ENCODE measurements around the gene PNLIP.

PNLIP gene

DNA sequence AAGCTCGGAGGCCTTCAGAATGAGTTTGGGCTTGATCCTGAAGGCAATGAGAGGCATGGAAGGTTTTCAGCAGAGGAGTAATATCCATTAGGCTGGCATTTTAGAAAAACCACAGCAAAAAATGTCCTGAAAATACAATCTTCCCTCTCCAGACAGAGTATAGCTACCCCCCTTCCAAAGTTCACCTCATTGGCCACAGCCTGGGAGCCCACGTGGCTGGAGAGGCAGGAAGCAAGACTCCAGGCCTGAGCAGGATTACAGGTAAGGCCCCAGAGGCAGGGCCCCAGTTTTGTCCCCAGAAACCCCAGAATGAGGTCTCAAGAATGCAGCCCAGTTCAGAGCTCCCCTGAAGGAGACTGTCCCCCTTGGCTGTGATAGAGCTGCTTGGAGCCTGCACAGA is 50.3 kb downstream of the PNLIP start:
- Mint-ChIP-seq H3K27ac (no peak overlapping the region), H3K4me1 (ENCODE audit: low read depth) (no peaks in the 10 kb centered on the region), H3K36me3 (ENCODE audit: low read depth) (no peaks in the 10 kb centered on the region), H3K27me3 (ENCODE audit: low read depth) (no peaks in the 10 kb centered on the region), H3K9me3 (no peaks in the 10 kb centered on the region), H3K4me3 (no peak overlapping the region)

DNA sequence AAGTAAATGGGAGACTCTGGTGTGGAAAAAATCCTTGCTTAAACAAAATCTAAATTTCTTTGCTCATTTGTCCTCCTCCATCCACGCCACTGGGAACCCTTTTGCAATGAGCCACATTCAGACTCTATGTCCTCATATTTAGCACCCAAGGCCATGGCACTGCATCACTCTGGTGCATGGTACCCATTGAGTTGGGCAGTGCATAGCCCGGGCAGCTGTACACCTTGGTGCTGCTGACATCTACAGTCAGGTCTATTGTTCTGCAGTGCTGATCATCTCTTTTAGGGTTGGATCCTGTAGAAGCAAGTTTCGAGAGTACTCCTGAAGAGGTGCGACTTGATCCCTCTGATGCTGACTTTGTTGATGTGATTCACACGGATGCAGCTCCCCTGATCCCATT is 51.8 kb downstream of the PNLIP start:
- Mint-ChIP-seq H3K27ac (no peak overlapping the region), H3K4me1 (ENCODE audit: low read depth) (no peaks in the 10 kb centered on the region), H3K4me3 (no peak overlapping the region), H3K9me3 (no peaks in the 10 kb centered on the region), H3K36me3 (ENCODE audit: low read depth) (no peaks in the 10 kb centered on the region), H3K27me3 (ENCODE audit: low read depth) (no peaks in the 10 kb centered on the region)

DNA sequence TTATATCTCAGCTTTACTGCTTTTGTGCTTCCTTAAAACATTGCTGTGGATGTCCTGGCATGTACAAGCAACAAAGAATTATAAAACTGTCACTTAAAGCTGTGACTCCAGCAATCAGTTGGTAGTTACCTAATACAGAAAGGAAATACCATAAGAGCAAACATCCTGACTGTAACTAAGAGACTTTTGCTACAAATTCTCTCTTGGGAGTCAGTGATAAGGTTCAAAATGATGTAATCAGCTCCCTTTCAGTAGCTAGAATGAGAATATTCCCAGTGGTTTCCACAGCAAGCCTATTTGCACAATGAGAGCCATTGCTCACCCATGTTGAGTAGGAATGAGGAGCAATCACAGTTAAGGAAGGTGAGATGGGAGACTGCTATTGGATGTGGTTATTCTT is 52.6 kb downstream of the PNLIP start:
- H3K27me3 Mint-ChIP-seq (ENCODE audit: low read depth): no peaks in the 10 kb centered on the region
- H3K4me3 Mint-ChIP-seq: no peak overlapping the region
- no peak overlapping the region for H3K27ac Mint-ChIP-seq
- no peaks in the 10 kb centered on the region for H3K36me3 Mint-ChIP-seq (ENCODE audit: low read depth)
- no peaks in the 10 kb centered on the region for H3K9me3 Mint-ChIP-seq
- no peaks in the 10 kb centered on the region for H3K4me1 Mint-ChIP-seq (ENCODE audit: low read depth)

DNA sequence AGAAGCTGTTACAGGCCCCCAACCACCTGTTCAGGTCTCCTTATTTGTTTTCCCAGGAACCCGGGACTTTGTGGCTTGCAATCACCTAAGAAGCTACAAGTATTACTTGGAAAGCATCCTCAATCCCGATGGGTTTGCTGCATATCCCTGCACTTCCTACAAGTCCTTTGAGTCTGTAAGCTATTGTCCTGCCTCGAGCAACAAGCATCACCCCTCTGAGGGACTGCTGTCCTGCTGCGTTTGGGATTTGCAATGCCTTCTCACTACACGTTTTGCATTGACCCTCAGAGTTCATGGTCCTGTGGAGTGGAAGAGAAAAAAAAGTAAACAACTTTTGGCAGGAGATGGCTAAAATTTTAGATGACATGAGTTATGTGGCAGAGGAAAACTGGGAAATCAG is 54.3 kb downstream of the PNLIP start:
- Mint-ChIP-seq H3K4me1 (ENCODE audit: low read depth) (no peaks in the 10 kb centered on the region), H3K27ac (no peak overlapping the region), H3K36me3 (ENCODE audit: low read depth) (no peaks in the 10 kb centered on the region), H3K27me3 (ENCODE audit: low read depth) (no peaks in the 10 kb centered on the region), H3K4me3 (no peak overlapping the region), H3K9me3 (no peaks in the 10 kb centered on the region)

DNA sequence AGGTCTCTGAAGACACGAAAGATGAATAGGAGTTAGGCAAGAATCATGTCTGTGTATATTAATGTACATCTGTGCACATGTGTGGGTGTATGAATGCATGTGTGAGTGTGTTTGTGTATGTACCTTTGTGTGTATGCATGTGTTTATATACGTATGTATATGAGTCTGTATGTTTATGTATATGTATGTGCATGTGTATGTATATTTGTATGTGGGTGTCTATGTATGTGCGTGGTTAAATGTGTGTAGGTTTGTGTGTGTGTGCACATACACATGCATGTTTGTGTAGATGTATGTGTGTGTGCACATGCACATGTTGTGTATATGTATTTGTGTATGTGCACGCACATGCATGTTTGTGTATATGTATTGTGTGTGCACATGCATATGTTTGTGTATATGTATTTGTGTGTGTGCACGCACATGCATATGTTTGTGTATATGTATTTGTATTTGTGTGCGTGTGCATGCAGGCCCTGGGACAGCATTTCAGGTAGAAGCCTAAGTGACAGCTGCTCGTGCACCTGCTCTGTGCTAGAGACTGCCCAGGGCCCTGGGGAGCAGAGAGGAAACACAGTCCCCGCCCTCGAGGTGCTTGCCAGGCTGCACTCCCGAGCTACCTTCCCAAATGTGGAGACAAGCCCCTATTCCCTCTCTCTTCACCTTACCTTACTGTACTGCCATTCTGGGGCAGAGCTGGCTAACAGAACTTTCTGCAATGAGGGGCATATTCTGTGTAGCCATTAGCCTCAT is 57.1 kb downstream of the PNLIP start:
- Mint-ChIP-seq H3K36me3 (ENCODE audit: low read depth) (no peaks in the 10 kb centered on the region), H3K27ac (no peak overlapping the region), H3K27me3 (ENCODE audit: low read depth) (no peaks in the 10 kb centered on the region), H3K4me1 (ENCODE audit: low read depth) (no peaks in the 10 kb centered on the region), H3K4me3 (no peak overlapping the region), H3K9me3 (no peaks in the 10 kb centered on the region)

DNA sequence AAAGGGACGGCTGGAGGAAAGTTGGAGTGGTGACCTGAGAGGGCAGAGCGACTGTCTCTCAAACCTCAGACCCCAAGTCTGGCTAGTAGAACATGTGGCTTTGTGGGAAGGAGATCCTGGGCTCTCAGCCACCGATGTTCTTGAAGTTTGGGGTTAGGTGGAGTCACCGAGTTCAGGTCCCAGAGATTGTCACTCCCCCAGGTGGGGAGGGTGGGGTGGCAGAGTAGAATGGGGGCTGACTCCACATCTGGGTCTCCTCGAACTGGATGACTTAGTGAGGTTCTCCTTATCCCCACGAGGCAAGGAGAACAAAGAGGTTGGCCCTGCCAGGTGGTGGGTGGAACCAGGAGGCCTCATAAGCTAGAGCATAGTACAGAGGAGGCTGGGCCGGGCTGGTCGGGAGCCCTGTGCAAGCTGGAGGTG is 60.3 kb downstream of the PNLIP start:
- H3K9me3 Mint-ChIP-seq: no peaks in the 10 kb centered on the region
- no peaks in the 10 kb centered on the region for H3K4me1 Mint-ChIP-seq (ENCODE audit: low read depth)
- H3K27ac Mint-ChIP-seq: no peak overlapping the region
- no peaks in the 10 kb centered on the region for H3K36me3 Mint-ChIP-seq (ENCODE audit: low read depth)
- no peak overlapping the region for H3K4me3 Mint-ChIP-seq
- H3K27me3 Mint-ChIP-seq (ENCODE audit: low read depth): no peaks in the 10 kb centered on the region

DNA sequence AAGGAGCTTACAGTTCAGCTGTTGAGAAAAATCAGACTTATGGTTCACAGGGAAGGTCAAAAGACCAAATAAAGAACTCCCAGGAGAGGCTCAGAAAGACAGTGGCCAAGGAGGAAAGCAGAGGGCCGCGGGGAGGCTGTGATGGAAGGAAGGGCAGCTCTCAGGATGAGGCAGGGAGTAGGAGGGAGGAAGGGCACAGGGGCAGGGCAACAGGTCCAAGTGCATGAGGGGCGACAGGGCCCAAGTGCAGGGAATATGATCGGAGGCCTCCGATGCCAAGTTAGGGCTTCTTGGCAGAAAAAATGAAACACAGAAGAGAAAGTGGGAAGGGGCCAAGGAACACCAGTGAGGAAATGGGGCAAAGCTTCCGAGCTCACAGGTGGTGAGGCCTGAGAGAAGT is 61.6 kb downstream of the PNLIP start:
- Mint-ChIP-seq H3K27me3 (ENCODE audit: low read depth) (no peaks in the 10 kb centered on the region), H3K4me1 (ENCODE audit: low read depth) (no peaks in the 10 kb centered on the region), H3K27ac (no peak overlapping the region), H3K36me3 (ENCODE audit: low read depth) (no peaks in the 10 kb centered on the region), H3K4me3 (no peak overlapping the region), H3K9me3 (no peaks in the 10 kb centered on the region)

DNA sequence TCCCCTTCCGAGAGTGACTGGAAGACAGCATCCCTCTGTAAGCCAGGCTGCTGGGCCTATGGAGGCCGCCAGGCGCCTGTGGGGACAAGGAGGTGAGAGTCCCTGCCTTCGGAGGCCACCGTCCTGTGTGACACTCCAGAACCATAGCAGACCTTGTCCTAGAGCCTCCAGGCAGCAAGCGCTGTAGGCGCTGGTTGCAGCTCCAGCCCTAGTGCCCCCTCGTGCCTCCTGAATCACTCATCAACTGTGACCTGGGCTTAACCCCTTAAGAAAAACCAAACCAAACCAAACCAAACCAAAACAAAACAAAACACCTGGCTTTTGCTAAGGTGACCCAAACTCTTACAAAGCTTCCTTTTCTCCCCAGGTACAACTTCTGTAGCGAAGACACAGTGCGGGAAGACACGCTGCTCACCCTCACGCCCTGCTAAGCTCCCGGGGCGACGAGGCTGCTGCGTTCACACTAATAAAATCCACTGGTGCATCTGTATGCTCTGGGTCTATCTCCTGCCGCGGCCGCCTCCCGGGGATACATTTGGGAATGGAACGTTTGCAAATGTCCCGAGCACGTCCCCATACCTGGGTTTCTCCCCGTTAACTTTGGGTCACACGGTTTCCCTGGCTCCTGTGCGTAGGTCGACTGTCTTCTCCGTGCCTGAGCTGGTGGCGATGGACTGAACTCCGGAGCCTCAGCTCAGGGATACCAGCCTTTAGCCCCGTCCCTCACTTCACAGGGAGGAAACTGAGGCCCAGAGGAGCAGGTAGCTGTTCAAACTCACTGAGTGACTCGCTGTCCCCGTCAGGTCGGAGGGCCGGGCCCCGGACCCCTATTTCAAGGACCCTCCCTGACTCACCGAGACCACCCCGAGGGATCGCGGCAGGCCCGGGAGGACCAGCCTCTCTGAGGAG is 63.2 kb downstream of the PNLIP start:
- no peaks in the 10 kb centered on the region for H3K9me3 Mint-ChIP-seq
- H3K4me3 Mint-ChIP-seq: no peak overlapping the region
- no peak overlapping the region for H3K27ac Mint-ChIP-seq
- no peaks in the 10 kb centered on the region for H3K4me1 Mint-ChIP-seq (ENCODE audit: low read depth)
- H3K27me3 Mint-ChIP-seq (ENCODE audit: low read depth): no peaks in the 10 kb centered on the region
- H3K36me3 Mint-ChIP-seq (ENCODE audit: low read depth): no peaks in the 10 kb centered on the region

DNA sequence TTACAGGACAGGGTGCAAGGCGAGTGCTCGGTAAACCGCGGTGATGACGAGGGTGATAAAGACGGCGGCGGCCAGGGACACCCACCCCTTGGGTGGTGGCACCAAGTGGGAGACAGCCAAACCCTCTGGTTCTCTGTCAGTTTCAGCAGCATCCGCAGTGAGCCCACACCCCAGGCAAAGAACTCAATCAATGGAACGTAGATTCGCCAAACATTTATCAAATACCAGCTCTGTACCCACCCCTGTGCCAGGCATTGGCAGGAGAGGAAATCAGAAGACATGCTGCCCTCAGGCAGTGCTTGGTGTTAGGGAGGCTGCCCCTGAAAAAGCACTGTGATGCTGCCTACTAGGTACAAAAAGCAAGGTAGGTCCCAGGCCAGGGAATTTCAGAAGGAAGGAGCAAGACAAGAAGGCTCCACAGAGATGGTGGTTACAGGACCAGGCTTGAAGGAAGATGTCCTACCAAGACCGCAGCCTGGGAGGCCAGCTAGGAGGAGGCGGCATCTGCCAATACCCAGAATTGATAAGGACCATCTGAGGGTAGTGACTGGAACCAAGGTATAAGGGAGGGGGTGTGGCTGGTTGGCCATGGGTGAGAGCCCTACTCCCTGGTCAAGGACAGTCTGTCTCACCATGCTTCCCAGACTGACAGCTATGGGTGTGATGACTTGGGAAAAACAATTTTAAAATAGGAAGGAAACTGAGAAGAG is 64.9 kb downstream of the PNLIP start:
- Mint-ChIP-seq H3K27me3 (ENCODE audit: low read depth) (no peaks in the 10 kb centered on the region), H3K4me3 (no peak overlapping the region), H3K36me3 (ENCODE audit: low read depth) (no peaks in the 10 kb centered on the region), H3K4me1 (ENCODE audit: low read depth) (no peaks in the 10 kb centered on the region), H3K27ac (no peak overlapping the region), H3K9me3 (no peaks in the 10 kb centered on the region)

DNA sequence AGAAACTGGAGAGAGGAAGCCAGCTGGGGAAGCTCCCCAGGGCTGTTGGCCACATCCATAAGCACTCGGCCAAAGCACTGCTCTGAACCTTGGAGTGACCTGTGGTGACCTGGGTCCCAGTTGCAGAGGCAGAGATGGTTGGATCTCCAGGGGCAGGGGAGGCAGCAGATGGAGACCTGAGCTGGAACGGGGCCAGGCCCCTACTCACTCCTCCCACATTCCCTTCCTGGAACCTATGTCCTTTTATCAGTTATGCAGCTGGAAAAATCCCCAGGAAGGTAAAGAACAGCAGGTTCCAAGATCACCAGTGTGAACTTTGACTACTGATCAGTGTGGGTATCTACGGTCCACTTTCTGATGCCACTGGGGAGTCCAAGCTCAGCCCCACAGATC is 65.4 kb downstream of the PNLIP start:
- Mint-ChIP-seq H3K27me3 (ENCODE audit: low read depth) (no peaks in the 10 kb centered on the region), H3K4me3 (no peak overlapping the region), H3K9me3 (no peaks in the 10 kb centered on the region), H3K27ac (no peak overlapping the region), H3K4me1 (ENCODE audit: low read depth) (no peaks in the 10 kb centered on the region), H3K36me3 (ENCODE audit: low read depth) (no peaks in the 10 kb centered on the region)

DNA sequence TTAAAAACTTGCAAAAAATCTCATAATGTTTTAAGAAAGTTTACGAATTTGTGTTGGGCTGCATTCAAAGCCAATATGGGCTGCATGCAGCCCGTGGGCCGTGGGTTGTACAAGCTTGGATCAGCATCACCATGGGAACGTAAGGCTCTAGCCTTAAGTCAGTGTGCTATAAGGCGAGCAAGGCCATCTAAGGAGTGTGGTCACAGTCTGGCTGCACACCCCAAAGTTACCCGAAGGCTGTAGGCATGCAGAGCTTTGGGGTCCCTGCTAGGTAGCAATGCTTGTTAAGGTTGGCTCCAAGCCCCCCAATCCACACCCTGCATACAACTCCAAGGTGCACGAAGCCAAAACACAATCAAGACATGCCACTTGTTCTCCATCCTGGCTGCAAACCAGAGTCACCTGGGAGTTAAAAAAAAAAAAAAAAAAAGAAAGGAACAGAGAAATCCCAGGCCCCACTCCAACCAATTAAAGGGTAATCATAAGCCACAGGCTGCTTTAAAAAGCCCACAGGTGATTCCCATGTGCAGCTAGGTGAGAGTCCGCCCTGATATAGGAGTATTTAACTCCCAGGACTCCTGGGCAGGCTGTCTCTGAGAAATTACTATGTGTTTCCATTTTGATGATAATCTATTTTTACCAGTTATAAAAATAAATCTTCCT is 66.5 kb downstream of the PNLIP start:
- Mint-ChIP-seq H3K4me3 (no peak overlapping the region), H3K4me1 (ENCODE audit: low read depth) (no peaks in the 10 kb centered on the region), H3K36me3 (ENCODE audit: low read depth) (no peaks in the 10 kb centered on the region), H3K9me3 (no peaks in the 10 kb centered on the region), H3K27ac (no peak overlapping the region), H3K27me3 (ENCODE audit: low read depth) (no peaks in the 10 kb centered on the region)

DNA sequence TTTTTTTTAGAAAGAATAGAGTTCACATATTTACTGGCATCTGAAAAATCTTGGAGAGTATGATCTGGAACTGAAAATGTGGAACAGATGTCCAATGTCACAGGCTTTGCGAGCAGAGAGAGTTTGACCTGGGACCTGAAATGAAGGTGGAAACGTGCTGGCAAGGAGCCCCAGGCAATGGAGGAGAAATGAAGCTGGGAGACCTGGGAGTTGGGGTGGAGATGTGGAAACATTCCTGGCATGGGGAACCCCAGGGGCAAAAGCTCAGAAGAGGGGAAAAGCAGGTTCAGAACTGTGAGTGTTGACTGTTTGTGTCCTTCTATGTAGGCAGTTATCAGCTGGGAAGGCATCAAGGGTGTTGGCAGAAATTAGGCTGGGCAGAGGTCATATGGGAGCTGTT is 67.7 kb downstream of the PNLIP start:
- no peaks in the 10 kb centered on the region for H3K9me3 Mint-ChIP-seq
- no peaks in the 10 kb centered on the region for H3K36me3 Mint-ChIP-seq (ENCODE audit: low read depth)
- no peaks in the 10 kb centered on the region for H3K4me1 Mint-ChIP-seq (ENCODE audit: low read depth)
- no peaks in the 10 kb centered on the region for H3K27me3 Mint-ChIP-seq (ENCODE audit: low read depth)
- H3K4me3 Mint-ChIP-seq: no peak overlapping the region
- H3K27ac Mint-ChIP-seq: no peak overlapping the region

DNA sequence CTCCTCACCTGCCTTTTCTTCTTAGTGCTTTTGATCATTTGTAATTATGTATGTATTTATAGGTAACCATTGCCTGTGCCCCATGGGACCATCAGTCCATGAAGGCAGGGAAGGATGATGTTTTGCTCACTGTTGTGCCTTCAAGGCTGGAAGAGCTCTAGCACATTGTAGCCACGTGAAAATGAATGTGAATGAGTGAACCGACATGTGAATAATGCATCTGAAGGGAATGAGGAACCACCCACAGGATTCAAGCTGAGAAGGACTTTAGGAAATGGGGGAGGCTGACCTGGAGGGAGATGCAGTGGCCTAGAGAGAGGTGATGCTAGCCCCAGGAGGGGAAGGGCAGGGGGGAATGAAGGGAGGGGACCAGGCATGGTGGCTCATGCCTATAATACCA is 69.1 kb downstream of the PNLIP start:
- no peaks in the 10 kb centered on the region for H3K9me3 Mint-ChIP-seq
- H3K27me3 Mint-ChIP-seq (ENCODE audit: low read depth): no peaks in the 10 kb centered on the region
- H3K4me3 Mint-ChIP-seq: no peak overlapping the region
- H3K36me3 Mint-ChIP-seq (ENCODE audit: low read depth): no peaks in the 10 kb centered on the region
- no peaks in the 10 kb centered on the region for H3K4me1 Mint-ChIP-seq (ENCODE audit: low read depth)
- no peak overlapping the region for H3K27ac Mint-ChIP-seq

DNA sequence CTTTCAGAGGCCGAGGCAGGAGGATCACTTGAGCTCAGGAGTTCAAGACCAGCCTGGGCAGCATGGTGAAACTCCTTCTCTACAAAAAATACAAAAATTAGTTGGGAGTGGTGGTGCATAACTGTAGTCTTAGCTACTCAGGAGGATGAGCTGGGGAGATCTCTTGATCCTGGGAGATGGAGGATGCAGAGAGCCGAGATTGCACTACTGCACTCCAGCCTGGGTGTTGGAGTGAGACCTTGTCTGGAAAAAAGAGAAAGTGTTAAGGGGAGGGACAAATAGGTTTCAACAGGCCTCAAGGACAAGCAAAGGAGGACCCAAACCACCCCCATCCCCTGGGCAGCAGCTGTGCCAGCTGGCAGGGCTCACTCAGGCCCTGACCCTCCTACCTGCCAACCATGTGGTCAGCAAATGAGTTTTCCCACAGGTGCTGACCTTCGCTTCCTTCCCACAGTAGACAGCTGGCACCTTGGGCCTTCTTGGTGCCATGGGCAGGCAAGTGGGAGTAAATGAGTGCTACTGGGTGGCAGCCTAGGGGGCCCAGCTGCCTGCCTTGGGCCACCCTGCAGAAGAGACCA is 69.6 kb downstream of the PNLIP start:
- no peaks in the 10 kb centered on the region for H3K9me3 Mint-ChIP-seq
- no peaks in the 10 kb centered on the region for H3K36me3 Mint-ChIP-seq (ENCODE audit: low read depth)
- no peak overlapping the region for H3K4me3 Mint-ChIP-seq
- H3K4me1 Mint-ChIP-seq (ENCODE audit: low read depth): no peaks in the 10 kb centered on the region
- no peak overlapping the region for H3K27ac Mint-ChIP-seq
- no peaks in the 10 kb centered on the region for H3K27me3 Mint-ChIP-seq (ENCODE audit: low read depth)
